Astrocyte of the cerebellum (primary cell): ENCODE results near the gene RNF14.

Experiments used
- DNase-seq: peaks from one replicate; pipeline ENCODE4 v3.0.0-alpha.2; 2011; ENCODE audit warnings: low read depth
- H3K4me3 ChIP-seq: 2 replicates; pipeline ENCODE4 v1.5.1; 2011; ENCODE audit warnings: mild to moderate bottlenecking, low read depth, low read length, moderate library complexity
- in situ Hi-C: cut with HindIII; loops from 2 replicates; pipeline ENCODE4 v1.10.0; 2017; ENCODE audit warnings: low sequenced_read_pairs
- TF ChIP-seq, protein P1 (sequence below): IDR thresholded peaks from 2 replicates; pipeline ENCODE4 v1.5.1; 2012; ENCODE audit warnings: low read length, low read depth, moderate library complexity, mild to moderate bottlenecking; ENCODE audit errors: missing control alignments

The RNF14 gene

DNA sequence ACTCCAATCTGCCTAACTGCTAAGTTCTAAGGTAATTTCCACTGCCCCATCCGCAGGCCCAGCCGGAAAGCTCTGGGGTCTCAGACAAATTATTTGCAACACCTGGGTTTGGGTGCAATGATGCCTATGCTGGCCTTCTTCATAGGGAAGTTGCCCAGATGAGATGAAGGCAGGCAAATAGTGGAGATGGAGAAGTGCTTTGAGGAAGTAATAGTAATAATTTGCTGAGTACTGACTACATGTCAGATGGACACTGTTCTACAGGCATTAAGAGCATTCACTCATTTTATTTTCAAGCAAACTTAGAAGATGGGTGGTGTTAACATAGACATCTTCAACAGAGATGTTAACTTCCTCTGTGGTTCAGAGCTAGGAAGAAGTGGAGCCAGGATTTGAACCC lies 14.7 kb upstream of the RNF14 start:
- no peak overlapping the region for H3K4me3 ChIP-seq
- TF ChIP-seq, protein P1, sequence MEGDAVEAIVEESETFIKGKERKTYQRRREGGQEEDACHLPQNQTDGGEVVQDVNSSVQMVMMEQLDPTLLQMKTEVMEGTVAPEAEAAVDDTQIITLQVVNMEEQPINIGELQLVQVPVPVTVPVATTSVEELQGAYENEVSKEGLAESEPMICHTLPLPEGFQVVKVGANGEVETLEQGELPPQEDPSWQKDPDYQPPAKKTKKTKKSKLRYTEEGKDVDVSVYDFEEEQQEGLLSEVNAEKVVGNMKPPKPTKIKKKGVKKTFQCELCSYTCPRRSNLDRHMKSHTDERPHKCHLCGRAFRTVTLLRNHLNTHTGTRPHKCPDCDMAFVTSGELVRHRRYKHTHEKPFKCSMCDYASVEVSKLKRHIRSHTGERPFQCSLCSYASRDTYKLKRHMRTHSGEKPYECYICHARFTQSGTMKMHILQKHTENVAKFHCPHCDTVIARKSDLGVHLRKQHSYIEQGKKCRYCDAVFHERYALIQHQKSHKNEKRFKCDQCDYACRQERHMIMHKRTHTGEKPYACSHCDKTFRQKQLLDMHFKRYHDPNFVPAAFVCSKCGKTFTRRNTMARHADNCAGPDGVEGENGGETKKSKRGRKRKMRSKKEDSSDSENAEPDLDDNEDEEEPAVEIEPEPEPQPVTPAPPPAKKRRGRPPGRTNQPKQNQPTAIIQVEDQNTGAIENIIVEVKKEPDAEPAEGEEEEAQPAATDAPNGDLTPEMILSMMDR, result no peak
- no peak for DNase-seq
- in situ Hi-C loops, result no loop called here

DNA sequence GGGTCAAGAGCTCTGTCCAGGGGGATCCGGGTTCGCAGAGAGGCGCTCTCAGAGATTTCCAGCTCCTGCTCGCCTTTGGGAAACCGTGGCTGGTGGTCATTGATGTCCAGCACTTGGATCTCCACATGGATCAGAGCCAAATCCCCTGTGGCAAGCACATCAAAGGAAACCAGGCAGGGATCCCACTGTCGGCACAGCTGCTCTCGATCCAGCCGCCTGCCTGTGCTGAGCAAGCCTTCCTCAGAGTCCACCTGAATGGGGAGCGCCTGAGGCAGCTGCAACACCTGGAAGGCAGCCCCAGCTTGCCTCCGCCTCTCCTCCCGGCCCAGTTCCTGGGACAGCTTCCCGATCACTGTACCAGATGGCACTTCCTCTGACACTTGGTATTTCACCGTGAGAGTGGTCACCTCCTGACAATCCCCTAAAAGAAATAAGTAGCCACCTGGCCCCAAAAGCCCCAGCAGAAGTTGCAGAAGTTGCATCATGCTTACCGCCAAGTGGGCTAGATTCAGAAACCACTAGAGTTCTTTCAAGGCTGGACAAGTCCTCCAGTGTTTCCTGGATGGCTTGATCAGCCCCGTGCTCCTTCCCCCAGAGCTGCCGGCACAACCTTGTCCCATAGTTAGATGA lies 11.4 kb upstream of the RNF14 start:
- DNase-seq, result no peak
- in situ Hi-C loops, result no loop called here
- no peak overlapping the region for H3K4me3 ChIP-seq
- TF ChIP-seq, protein P1, result no peak

GRCh38 chr5:141958113-141958512 lies 10.8 kb upstream of the RNF14 start, which contains the start of gene PCDH12:
Gene PCDH12, minus strand, starts transcription at chr5:141958202. Its CDS starts 351 bp downstream, at chr5:141957851.
- TF ChIP-seq, protein P1, result no peak
- H3K4me3 ChIP-seq, result no peak within 1 kb of the TSS
- no peak for DNase-seq
- in situ Hi-C loops, result no loop called here

DNA sequence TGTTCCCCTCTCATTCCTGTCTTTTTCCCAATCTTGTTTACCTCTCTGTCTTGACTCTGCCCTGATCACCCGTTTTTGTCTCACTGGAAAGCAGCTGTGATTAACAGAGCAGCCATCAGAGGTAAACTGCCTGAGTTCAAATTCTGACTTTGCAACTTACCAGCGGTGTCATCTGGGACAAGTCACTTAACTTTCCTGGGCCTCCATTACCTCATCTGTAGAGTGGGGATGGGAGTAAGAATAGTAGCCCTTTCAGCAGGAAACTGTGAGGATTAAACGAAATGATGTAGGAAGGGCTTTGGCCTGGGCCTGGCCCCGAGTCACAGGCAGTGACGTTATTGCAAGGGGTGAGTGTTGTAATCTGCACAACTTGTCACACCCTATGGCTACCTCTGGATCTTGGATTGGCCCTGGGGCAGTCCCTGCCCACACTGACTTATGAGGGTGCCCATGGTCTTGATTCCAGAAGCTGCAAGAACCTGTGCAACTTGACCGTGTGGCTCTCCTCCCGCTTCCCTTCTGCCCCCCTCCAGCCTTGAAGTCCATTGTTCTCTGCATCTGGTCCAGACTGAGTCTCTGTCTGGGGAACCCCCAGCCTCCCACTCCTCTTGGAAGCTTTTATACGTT lies 10.2 kb upstream of the RNF14 start:
- DNase-seq, result no peak
- in situ Hi-C loops, result no loop called here
- TF ChIP-seq, protein P1, result no peak
- no peak overlapping the region for H3K4me3 ChIP-seq

DNA sequence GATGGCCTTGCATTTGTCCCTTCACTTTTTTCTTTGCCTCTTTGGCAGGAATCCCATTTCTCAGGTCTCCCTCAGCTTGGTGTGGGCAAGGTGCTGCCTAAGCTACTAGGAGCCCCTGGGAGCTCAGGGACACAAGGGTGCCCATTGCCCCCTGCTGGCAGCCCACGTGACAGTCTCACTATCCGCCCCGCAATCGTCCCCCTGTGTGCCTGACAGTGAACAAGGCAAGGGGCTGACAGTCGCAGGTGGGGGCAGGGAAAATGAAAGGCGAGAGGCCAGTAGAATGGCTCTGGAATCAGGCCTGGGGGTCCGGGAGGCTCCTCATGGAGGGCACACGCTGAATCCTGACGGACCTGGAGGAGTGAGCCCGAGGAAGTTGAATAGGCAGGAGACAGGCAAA lies 8.9 kb upstream of the RNF14 start:
- no peak overlapping the region for H3K4me3 ChIP-seq
- in situ Hi-C loops, result no loop called here
- no peak for DNase-seq
- TF ChIP-seq, protein P1, result peak; percentile 28

DNA sequence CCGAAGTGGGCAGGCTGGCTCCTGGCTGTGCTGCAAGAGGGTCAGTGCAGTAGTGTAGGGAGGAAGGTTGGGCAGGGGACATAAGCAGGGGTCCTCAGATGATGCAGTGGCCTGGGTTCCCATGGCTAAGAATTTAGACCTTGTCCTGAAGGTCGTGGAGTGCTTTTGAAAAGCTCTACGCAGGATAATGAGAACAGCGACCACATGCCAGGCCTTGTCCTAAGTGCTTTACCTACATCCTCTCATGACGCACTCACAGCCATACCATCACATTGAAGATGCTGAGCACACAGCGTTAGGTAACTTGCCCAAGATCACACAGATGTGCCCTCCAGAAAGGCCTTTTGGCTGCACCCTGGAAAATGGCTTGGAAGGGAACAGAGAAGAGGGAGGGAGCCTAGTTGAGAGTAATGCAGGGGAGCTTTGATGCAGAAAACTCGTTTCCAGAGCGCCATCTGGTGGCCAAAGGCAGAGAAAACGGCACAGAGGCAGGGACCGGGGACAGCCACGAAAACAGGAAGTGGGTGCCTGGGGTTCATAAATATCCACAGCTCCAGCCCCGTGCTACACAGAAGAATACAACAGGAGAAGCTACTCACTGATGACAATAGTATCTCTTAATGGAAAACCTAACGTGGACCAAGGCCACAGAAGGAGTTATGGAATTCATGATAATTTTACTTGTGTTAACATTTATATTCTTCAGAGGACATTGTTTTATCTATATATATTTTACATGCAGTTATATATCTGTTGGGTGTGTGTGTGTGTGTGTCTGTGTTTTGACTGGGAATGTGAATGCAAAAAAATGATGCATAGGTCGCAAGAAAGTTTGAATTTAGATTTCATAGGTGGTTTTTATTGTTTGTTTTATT lies 8.2 kb upstream of the RNF14 start:
- TF ChIP-seq, protein P1, result peak; percentile 84
- peak; percentile 68 for DNase-seq
- in situ Hi-C loops, result no loop called here
- H3K4me3 ChIP-seq, result no peak overlapping the region
